NCI-H1092 (cell line): ENCODE data around the gene PANK1.

Source experiments
- DNase-seq: peaks from one replicate; lab custom pipeline; 2025; lab: John Stamatoyannopoulos, UW

The PANK1 gene

GRCh38 chr10:89535171-89536012 lies 109.7 kb downstream of the PANK1 start, which contains the start of gene SLC16A12:
Gene SLC16A12, minus strand, starts transcription at chr10:89535594. Its CDS starts 73,016 bp downstream, at chr10:89462578.
- DNase-seq: no peak

- DNase-seq: no peak
Measured at GRCh38 chr10:89534826-89535166, 110.2 kb downstream of the PANK1 start.
